Neural cell (in vitro differentiated cells): Measurements from ENCODE around the gene TRIO. TPM values are rescaled to one million over a fixed set of nuclear protein-coding genes. Genes with fewer than 3 reads are reported as not detected.

Source experiments
- H2AFZ ChIP-seq: fragments of 200-600, 300-800 bp; sonication (generic), shearing (Covaris generic); 2 replicates; pipeline ENCODE4 v1.6.0; 2014; ENCODE audit warnings: low read depth, mild to moderate bottlenecking, antibody characterized with exemption, low read length, moderate library complexity
- H3F3A ChIP-seq: fragments of 200-600 bp; shearing (Covaris generic); 2 replicates; pipeline ENCODE4 v1.6.1; 2016; ENCODE audit warnings: mild to moderate bottlenecking, moderate library complexity, mixed read lengths, antibody characterized with exemption, low read length; ENCODE audit not compliant: insufficient read depth, poor library complexity, severe bottlenecking
- H3K27ac ChIP-seq: fragments of 200-600, 300-800 bp; sonication (generic), shearing (Covaris generic); 2 replicates; pipeline ENCODE4 v1.5.1; 2014; ENCODE audit warnings: mild to moderate bottlenecking, low read length, moderate library complexity
- H3K27me3 ChIP-seq: fragments of 300-800, 200-600 bp; sonication (generic), shearing (Covaris generic); 2 replicates; pipeline ENCODE4 v1.6.0; 2014; ENCODE audit warnings: mild to moderate bottlenecking, low read depth, low read length, moderate library complexity; ENCODE audit not compliant: insufficient read depth
- H3K36me3 ChIP-seq: fragments of 300-800, 200-600 bp; sonication (generic), shearing (Covaris generic); 2 replicates; pipeline ENCODE4 v1.5.1; 2014; ENCODE audit warnings: mild to moderate bottlenecking, antibody characterized with exemption, low read length, moderate library complexity; ENCODE audit not compliant: insufficient read depth
- H3K4me2 ChIP-seq: fragments of 300-800, 200-600 bp; sonication (generic), shearing (Covaris generic); 2 replicates; pipeline ENCODE4 v1.6.0; 2014; ENCODE audit warnings: mild to moderate bottlenecking, low read length
- H3K4me3 ChIP-seq: fragments of 300-800, 200-600 bp; sonication (generic), shearing (Covaris generic); 2 replicates; pipeline ENCODE4 v1.5.1; 2014; ENCODE audit warnings: mild to moderate bottlenecking, low read length, moderate library complexity
- H3K79me2 ChIP-seq: fragments of 200-600 bp; shearing (Covaris generic); replicated peaks from 2 replicates; pipeline ENCODE4 v1.6.0; 2014; ENCODE audit warnings: mild to moderate bottlenecking, low read length, moderate library complexity; ENCODE audit not compliant: insufficient read depth
- H3K9ac ChIP-seq: fragments of 300-800, 200-600 bp; sonication (generic), shearing (Covaris generic); 2 replicates; pipeline ENCODE4 v1.6.1; 2016; ENCODE audit warnings: mild to moderate bottlenecking, low read length, mixed read lengths
- H3K9me2 ChIP-seq: fragments of 200-600 bp; shearing (Covaris generic); 2 replicates; pipeline ENCODE4 v1.6.1; 2016; ENCODE audit warnings: mild to moderate bottlenecking, low read length, mixed read lengths; ENCODE audit not compliant: insufficient read depth
- H3K9me3 ChIP-seq: fragments of 200-600, 300-800 bp; sonication (generic), shearing (Covaris generic); 2 replicates; pipeline ENCODE4 v1.6.1; 2016; ENCODE audit warnings: mild to moderate bottlenecking, mixed run types, low read length, moderate library complexity, mixed read lengths
- H4K20me1 ChIP-seq: fragments of 200-600 bp; shearing (Covaris generic); 2 replicates; pipeline ENCODE4 v1.6.1; 2016; ENCODE audit warnings: mild to moderate bottlenecking, mixed run types; ENCODE audit not compliant: insufficient read depth
- CTCF ChIP-seq: fragments of 450-650 bp; IDR thresholded peaks from 2 replicates; pipeline ENCODE4 v1.5.1; 2014; ENCODE audit warnings: antibody characterized with exemption, mild to moderate bottlenecking, moderate library complexity; ENCODE audit not compliant: poor library complexity, severe bottlenecking
- EP300 ChIP-seq: fragments of 450-650 bp; conservative IDR thresholded peaks from 2 replicates; pipeline ENCODE4 v1.6.1; 2014; ENCODE audit warnings: antibody characterized with exemption, mild to moderate bottlenecking, moderate library complexity; ENCODE audit not compliant: poor library complexity, severe bottlenecking
- EZH2 ChIP-seq: fragments of 200-600, 300-800 bp; shearing (Covaris generic), sonication (generic); IDR thresholded peaks from 2 replicates; pipeline ENCODE4 v1.6.1; 2014; ENCODE audit warnings: antibody characterized with exemption, low read length, borderline replicate concordance, mild to moderate bottlenecking; ENCODE audit not compliant: insufficient read depth, poor library complexity, severe bottlenecking
- MXI1 ChIP-seq: fragments of 450-650 bp; conservative IDR thresholded peaks from 2 replicates; pipeline ENCODE4 v1.6.1; 2014; ENCODE audit warnings: antibody characterized with exemption, mild to moderate bottlenecking; ENCODE audit not compliant: poor library complexity, severe bottlenecking
- POLR2AphosphoS5 ChIP-seq: IDR thresholded peaks from 2 replicates; pipeline ENCODE4 v1.6.1; 2012
- RAD21 ChIP-seq: fragments of 450-650 bp; conservative IDR thresholded peaks from 2 replicates; pipeline ENCODE4 v1.6.1; 2014; ENCODE audit warnings: antibody characterized with exemption, mild to moderate bottlenecking, moderate library complexity
- REST ChIP-seq: IDR thresholded peaks from 2 replicates; pipeline ENCODE4 v1.6.1; 2012; ENCODE audit warnings: borderline replicate concordance
- SMC3 ChIP-seq: fragments of 450-650 bp; conservative IDR thresholded peaks from 2 replicates; pipeline ENCODE4 v1.6.1; 2014; ENCODE audit warnings: antibody characterized with exemption, mild to moderate bottlenecking, moderate library complexity; ENCODE audit not compliant: poor library complexity
- TAF1 ChIP-seq: IDR thresholded peaks from 2 replicates; pipeline ENCODE4 v1.6.1; 2012; ENCODE audit warnings: low read depth
- polyA plus RNA-seq: library from polyadenylated mRNA; depleted of rRNA; stranded (reverse); fragments of >200 nt; gene quantifications from 2 replicates; pipeline ENCODE4 v1.2.3, GENCODE V29; 2014

Gene TRIO
- polyA plus RNA-seq, 1 donor from 2014 or later, result 168 TPM

- no peak for TF ChIP-seq MXI1
- H3K9me3 ChIP-seq, result no peaks in the 10 kb centered on the region
- no peak overlapping the region for H3K4me2 ChIP-seq
- no peaks in the 10 kb centered on the region for H3K36me3 ChIP-seq
- H4K20me1 ChIP-seq, result peaks cover 38% of the 10 kb centered on the region
- H3K9ac ChIP-seq, result no peak overlapping the region
- H3K27me3 ChIP-seq, result no peaks in the 10 kb centered on the region
- H3K4me3 ChIP-seq, result no peak overlapping the region
- H3F3A ChIP-seq, result no peaks in the 10 kb centered on the region
- no peak overlapping the region for H3K27ac ChIP-seq
- H2AFZ ChIP-seq, result no peak overlapping the region
- H3K79me2 ChIP-seq, result peaks cover 97% of the 10 kb centered on the region
- H3K9me2 ChIP-seq, result no peaks in the 10 kb centered on the region
Measured at GRCh38 chr5:14158890-14159666, 15.9 kb downstream of the TRIO start.

GRCh38 chr5:14161825-14162556, 18.8 kb downstream of the TRIO start:
- H3K27me3 ChIP-seq, result no peaks in the 10 kb centered on the region
- peaks cover 5% of the 10 kb centered on the region for H3K9me3 ChIP-seq
- no peak overlapping the region for H3K9ac ChIP-seq
- peak overlapping the region; percentile 7 for H3K4me3 ChIP-seq
- TF ChIP-seq SMC3, result no peak
- TF ChIP-seq CTCF, result no peak
- no peak for TF ChIP-seq MXI1
- TF ChIP-seq EZH2, result no peak
- TF ChIP-seq TAF1, result no peak
- no peak for TF ChIP-seq RAD21
- TF ChIP-seq REST, result no peak
- no peak for TF ChIP-seq POLR2AphosphoS5
- TF ChIP-seq EP300, result no peak
- no peak overlapping the region for H2AFZ ChIP-seq
- no peak overlapping the region for H3K27ac ChIP-seq
- no peaks in the 10 kb centered on the region for H3K36me3 ChIP-seq
- H3K4me2 ChIP-seq, result no peak overlapping the region
- peaks cover 98% of the 10 kb centered on the region for H3K79me2 ChIP-seq
- no peaks in the 10 kb centered on the region for H3K9me2 ChIP-seq
- H3F3A ChIP-seq, result no peaks in the 10 kb centered on the region
- peaks cover 19% of the 10 kb centered on the region for H4K20me1 ChIP-seq
